Mesangial cell (primary cell): ENCODE data around the gene OMG. TPM values are rescaled to one million over a fixed set of nuclear protein-coding genes. Genes with fewer than 3 reads are reported as not detected.

Experiments
- total RNA-seq: library from RNA; depleted of rRNA; stranded (reverse); fragments of >200 nt; gene quantifications from 2 replicates; pipeline ENCODE4 v1.2.3, GENCODE V29; 2015

Gene OMG
- not detected in 2 replicates for total RNA-seq

GRCh38 chr17:31297090-31297489, at the start of gene OMG:
Gene OMG, minus strand, starts transcription at chr17:31297239. Its CDS starts 908 bp downstream, at chr17:31296331.

GRCh38 chr17:31321481-31321880, 24.4 kb upstream of the OMG start, which contains the start of gene EVI2A:
Gene EVI2A, minus strand, starts transcription at chr17:31321622. Its CDS starts 2,609 bp downstream, at chr17:31319013.

GRCh38 chr17:31313982-31314781, 17.1 kb upstream of the OMG start, which contains the start of gene EVI2B:
Gene EVI2B, minus strand, starts transcription at chr17:31314054. Its CDS starts 8,445 bp downstream, at chr17:31305609.

Other genes with a start within 250 kb of the OMG start
- gene NF1, start 202.3 kb downstream of the OMG start, total RNA-seq = 28.2 and 39.7 TPM in 2 replicates
- gene EVI2B, start 16.8 kb upstream of the OMG start, total RNA-seq = under 0.01 TPM in 1 of 2 replicates, not detected in the other
- gene EVI2A, start 24.4 kb upstream of the OMG start, total RNA-seq = not detected in 2 replicates
- gene RAB11FIP4, start 94.4 kb upstream of the OMG start, total RNA-seq = 2.6 and 10.5 TPM in 2 replicates